HFF-Myc (cell line): ENCODE results near the gene SH2D3C.
"Not testable (repeated sequence)": the region's sequence is repeated elsewhere in the genome, so short reads cannot be mapped to it uniquely, and the experiment has no call there.

Experiments
- DNase-seq: peaks from one replicate; pipeline ENCODE4 v3.0.0-alpha.2; 2011; ENCODE audit warnings: low read depth; ENCODE audit errors: extremely low read depth
- H3K4me3 ChIP-seq: replicated peaks from 2 replicates; pipeline ENCODE4 v1.5.1; 2011; ENCODE audit warnings: low read depth, mild to moderate bottlenecking, control low read depth, low read length
- CTCF ChIP-seq: IDR thresholded peaks from 2 replicates; pipeline ENCODE4 v1.5.1; 2012; ENCODE audit warnings: mild to moderate bottlenecking, low read depth, low read length, control low read depth; ENCODE audit errors: missing control alignments

Gene SH2D3C

GRCh38 chr9:127767410-127767809 lies 11.1 kb downstream of the SH2D3C start:
- DNase-seq, result no peak
- TF ChIP-seq CTCF, result no peak
- H3K4me3 ChIP-seq, result no peak overlapping the region

- no peak overlapping the region for H3K4me3 ChIP-seq
- DNase-seq, result no peak
- no peak for TF ChIP-seq CTCF
Observed at GRCh38 chr9:127765418-127765817, 13.0 kb downstream of the SH2D3C start.

GRCh38 chr9:127763918-127764384 lies 14.5 kb downstream of the SH2D3C start:
- H3K4me3 ChIP-seq, result no peak overlapping the region
- no peak for DNase-seq
- peak; percentile 44 for TF ChIP-seq CTCF

GRCh38 chr9:127762111-127762676 lies 16.3 kb downstream of the SH2D3C start:
- no peak for TF ChIP-seq CTCF
- DNase-seq, result no peak
- H3K4me3 ChIP-seq, result no peak overlapping the region

GRCh38 chr9:127761491-127761956 lies 16.9 kb downstream of the SH2D3C start:
- TF ChIP-seq CTCF, result no peak
- no peak for DNase-seq
- H3K4me3 ChIP-seq, result no peak overlapping the region

GRCh38 chr9:127761061-127761460 lies 17.4 kb downstream of the SH2D3C start:
- H3K4me3 ChIP-seq, result no peak overlapping the region
- no peak for DNase-seq
- TF ChIP-seq CTCF, result no peak

- H3K4me3 ChIP-seq, result no peak overlapping the region
- TF ChIP-seq CTCF, result no peak
Observed at GRCh38 chr9:127758843-127759242, 19.6 kb downstream of the SH2D3C start.

GRCh38 chr9:127756776-127757175 lies 21.7 kb downstream of the SH2D3C start:
- not testable (repeated sequence) for H3K4me3 ChIP-seq, DNase-seq

More at GRCh38 chr9:127758843-127759242, 19.6 kb downstream of the SH2D3C start:
- no peak for DNase-seq
